Activated CD4-positive, alpha-beta T cell treated with anti-CD3 and anti-CD28 coated beads, Interleukin-2, Interleukin-4, amounts not matched to agents 100 ng/mL and 50 ng/mL, durations not matched to agents 16 hours and 8 hours (primary cell): ENCODE measurements around the gene UBAC1.

ENCODE experiments used
- DNase-seq: peaks from one replicate; pipeline ENCODE4 v3.0.0-alpha.2; 2020; ENCODE audit warnings: low spot score

Gene UBAC1

GRCh38 chr9:135993765-135994500 is 32.8 kb upstream of the UBAC1 start:
- DNase-seq: no peak

DNA sequence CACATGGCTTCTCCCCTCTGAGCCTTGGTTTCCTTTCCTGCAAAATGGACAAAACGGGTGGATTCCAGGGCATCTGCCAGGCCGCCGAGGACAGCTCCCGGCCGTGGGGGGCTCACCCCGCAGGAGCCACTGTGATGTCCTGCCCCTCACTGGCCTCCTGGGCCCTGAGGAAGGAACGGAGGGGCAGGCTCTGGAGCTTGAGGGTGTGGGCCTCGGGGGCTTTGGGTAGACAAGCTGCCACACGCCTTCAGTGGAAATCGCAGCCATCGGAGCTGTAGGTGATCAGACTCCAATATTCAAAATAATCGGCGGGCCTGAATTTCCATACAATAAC is 32.2 kb upstream of the UBAC1 start:
- no peak for DNase-seq

DNA sequence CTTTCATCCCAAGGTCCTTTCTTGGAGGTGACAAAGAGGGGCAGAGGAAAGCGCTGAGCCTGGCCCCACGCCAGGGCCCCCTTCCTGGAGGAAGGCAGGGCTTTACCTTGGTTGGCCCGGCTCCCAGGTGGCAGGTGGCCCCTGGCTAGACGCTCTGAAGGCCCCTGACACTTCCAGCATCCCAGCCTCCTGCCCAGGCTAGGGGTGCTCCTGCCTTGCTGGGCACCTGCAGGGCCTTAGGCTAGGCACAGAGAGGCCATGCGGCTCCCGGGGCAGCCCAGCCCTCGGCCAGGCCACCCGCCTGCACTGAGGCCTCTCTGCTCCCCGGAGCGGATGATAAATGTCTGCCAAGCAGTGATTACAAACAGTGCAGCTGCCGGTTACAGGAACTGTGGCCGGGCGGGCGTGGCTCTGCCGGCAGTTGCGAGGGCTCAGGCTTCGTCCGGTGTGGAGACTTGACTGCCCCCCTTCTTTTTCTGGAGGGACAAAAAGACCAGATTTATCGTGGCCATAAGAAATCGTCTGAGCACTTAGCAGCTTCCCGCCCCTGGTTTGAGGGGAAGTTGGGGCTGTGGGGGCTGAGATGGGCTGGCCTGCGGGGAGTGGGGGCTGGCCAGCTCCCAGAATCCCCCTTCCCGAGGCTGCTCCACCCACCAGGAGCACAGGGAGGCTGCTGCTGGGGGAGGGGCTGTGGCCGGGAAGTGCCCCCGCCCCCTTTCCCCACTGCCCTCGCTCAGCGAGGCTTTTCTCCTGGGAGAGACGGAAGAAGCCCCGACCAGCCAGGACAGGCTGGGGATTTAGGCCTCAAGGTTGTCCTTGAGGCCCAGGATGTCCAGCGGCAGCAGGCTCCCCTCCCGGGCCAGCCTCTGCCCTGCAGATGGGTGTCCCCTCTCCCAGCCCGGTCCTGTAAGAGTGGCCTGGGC is 31.6 kb upstream of the UBAC1 start:
- DNase-seq: peak; percentile 22

DNA sequence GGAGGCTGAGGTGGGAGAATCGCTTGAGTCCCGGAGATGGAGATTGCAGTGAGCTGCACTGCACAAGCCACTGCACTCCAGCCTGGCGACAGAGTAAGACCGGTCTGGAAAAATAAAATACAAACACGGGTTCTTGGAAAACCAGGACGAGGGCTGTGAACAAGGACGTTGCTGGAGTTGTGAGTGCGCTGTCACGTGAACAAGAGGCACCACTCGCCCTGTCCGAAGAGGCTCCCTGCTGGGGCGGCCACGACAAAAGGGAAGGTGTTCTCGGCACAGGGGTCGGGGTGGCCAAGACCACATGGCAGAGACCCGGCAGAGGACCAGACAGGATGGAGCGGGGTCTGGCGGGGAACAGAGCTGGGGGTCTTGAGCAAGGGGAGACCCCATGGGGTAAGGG is 30.6 kb upstream of the UBAC1 start:
- no peak for DNase-seq

DNA sequence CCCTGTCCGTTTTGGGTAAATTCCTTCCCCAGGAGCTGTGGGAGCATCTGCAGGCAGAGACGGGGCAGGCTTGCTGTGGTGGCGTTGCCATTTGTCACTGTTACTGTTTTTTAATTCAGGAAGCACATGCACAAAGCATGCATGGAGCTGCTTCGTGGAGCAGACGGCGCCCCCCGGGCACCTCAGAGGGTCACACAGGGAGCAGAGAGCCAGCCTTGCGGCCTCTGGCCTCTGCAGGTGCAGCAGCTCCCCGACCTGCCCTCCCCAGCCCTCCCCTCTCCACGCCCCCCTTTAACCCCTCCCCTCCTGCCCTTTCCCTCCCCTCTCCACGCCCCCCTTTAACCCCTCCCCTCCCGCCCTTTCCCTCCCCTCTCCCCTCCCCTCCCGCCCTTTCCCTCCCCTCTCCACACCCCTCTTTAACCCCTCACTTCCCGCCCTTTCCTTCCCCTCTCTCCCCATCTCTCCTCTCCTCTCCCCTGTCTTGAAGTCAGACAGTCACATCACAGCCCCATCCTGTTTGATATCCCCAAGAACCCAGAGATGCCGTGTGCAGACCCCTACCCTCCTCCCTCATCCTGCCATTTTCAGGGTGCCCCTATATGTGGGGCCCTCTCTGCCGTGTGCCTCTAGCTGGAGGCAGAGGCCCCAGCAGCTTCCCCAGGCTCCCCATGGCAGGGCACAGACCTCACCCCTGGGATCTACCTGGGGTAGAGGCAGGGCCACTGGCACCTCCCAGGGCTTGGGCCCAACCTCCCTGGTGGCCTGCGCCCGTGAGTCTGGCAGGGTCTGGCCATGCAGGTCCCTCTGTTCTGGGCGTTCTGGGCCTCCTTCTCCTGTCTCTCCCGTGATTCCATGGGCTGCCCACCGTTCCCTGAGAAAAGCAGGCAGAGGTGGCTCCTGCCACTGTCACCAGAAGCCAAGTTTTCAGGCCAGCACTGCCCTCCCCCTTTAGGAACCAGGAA is 29.6 kb upstream of the UBAC1 start:
- peak; percentile 34 for DNase-seq

DNA sequence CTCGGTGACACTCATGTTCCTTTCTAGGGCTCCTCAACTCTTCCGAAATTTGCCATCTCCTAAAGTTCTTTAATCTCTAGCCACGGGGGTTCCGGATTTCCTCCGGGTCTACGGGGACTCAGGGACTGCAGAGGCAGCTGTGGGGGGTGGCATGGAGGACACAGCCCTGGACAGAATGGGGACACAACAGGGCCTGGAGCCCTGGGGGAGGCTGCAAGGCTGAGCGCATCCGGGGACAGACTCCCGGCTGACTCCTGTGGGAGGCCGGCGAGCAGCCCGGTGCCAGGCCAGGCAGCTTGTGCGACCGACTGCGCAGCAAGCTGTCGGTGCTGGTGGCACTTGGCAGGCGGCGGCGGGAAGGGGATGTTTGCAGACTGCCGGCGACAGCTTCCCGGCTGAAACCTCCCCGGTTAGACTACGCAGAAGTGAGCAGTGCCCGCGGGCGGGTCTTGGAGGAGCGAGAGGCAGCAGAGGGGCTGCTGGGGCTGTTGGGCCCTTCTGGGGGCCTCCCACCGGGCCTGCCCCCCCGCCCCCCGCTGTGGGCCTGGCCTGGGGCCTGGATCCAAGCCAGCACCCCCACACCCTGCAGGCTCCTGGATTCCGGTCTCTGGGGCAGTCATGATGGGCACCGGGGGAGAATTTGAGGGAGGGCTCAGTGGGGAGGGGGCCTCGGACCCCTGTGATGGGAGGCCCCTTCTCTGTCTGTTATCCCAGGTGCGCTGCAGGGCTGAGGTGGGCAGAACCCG is 28.7 kb upstream of the UBAC1 start:
- DNase-seq: no peak

DNA sequence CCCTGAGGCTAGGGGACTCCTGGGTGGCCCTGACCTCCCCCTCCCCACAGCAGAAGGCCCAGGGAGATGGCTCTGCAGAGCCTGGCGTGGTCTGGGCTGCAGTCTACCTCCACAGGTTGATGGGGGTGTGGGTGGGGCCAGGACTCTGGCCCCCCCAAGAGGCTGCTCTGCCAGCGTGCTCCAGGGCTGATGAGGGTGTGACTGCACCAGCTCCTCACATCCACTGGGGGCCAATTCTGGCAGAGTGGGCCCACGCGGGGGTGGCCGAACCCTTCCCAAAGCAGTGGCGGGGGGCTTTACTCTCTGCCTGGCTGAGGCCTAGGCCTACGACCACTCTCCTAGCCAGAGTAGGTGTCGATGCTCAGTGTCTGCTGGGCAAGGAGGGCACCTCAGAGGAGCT is 28.0 kb upstream of the UBAC1 start:
- DNase-seq: no peak

- no peak for DNase-seq
Observed at GRCh38 chr9:135988493-135988892, 27.3 kb upstream of the UBAC1 start.

DNA sequence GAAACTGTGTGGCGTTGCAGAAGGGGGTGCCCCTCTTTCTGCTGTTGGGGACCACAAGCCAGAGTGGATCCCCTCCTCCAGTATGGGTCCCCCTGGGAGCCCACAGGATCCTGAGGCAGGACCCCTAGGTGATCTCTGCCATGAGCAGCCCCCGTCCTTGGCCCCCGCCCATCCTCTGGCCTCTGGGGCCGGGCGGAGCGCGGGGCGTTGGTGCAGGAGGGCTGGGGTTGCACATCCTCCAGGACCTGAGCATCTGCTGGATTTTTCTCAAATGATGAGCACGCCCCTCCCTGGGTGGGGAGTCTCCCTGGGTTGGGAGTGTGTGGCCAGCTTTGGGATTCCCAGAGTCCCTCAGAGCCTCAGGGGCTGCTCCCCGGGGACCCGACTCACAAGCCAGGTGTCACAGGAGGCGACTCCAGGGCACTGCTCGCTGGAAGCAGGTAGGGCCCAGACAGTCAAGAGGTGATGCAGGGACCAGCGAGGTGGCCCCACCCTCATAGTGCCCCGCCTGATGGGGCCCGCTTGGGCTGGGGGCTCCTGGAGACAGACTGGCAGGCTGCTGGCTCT is 26.7 kb upstream of the UBAC1 start:
- no peak for DNase-seq

GRCh38 chr9:135986605-135987004 is 25.4 kb upstream of the UBAC1 start:
- no peak for DNase-seq

DNA sequence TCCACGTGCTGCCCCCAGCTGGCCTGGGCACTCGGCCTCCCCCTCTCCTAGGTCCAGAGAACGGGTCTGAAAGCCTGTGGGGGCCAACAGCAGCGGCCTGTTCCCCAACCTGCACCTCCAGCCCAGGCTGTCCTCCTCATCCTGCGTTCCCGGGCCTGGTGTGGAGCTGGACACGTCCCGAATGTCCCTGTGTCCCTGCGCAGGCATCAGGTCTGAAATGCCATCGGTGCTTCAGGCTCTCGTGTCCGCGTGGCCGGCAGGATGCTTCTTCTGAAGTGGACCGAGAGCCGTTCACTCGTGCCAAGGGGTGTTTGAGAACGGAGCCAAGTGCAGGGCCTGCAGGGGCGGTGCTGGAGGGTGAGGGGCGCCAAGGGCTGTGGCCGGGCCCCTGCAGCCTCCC is 24.7 kb upstream of the UBAC1 start:
- DNase-seq: no peak

GRCh38 chr9:135985459-135985774 is 24.2 kb upstream of the UBAC1 start:
- no peak for DNase-seq

DNA sequence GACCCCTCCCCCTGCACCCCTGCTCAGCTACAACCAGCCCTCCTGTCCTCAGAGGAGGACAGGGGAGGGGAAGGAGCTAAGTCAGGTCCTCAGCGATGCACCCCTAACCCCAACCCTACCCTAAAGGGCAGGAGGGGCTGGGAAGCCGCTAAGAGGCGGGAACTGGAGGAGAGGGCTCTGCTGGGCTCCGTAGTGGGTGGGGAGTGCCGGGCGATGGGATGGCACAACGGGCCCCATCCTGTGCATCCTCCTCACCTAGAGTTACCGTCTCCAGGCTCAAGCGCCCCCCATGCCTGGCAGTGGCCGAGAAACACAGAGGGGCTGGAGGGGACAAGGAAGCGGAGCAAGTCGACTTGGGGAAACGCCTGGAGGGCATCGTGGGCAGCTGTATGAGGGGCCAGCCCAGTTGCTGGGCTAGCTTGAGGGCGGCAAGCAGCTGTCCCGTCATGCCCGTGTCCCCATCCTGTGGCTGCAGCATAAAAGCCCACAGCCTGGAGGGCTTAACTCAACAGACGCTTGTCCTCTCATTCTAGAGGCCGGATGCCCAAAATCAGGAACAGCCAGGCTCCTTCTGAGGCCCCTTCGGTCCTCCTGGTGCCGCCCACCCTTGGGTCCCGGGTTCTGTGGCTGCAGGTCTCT is 23.0 kb upstream of the UBAC1 start:
- no peak for DNase-seq

DNA sequence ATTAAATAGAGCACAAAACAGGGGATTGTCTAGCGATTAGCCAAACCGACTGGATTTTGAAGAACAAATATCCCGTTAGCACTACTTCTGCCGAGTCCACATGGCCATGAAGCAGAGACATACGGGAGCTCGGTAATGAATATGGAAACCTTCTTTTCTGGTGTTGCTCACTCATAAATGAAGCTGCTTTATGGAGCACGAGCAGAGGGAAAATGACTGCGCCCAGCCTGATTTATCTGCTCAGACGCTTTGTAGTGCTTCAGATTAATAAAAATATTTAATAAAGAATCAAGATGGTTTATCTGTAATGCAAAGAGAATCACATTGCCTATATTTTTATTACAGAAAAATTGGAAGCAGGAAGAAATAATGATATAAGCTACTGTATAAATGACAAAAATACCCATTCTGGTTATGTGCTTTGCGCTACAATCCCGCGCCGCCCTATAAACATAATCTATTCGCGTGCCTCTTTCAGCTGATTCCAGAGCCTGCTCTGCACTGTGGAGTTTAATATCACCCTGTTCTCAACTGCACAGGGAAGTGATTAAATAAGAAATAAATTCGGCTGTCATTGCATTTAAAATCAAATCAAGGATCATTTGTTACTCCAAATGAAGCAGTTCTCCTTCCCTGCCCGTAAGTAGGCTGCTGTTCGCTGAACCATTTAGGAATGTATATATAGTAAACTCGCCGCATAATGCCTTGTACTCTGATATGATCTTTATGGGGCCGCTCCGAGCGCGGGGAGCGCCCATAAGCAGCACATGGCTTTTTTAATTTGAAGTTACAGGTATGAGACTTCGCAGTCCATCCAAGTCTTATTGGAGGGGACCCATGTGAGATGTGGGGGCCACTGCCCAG is 22.3 kb upstream of the UBAC1 start:
- no peak for DNase-seq

- no peak for DNase-seq
Observed at GRCh38 chr9:135982499-135983207, 21.5 kb upstream of the UBAC1 start.

DNA sequence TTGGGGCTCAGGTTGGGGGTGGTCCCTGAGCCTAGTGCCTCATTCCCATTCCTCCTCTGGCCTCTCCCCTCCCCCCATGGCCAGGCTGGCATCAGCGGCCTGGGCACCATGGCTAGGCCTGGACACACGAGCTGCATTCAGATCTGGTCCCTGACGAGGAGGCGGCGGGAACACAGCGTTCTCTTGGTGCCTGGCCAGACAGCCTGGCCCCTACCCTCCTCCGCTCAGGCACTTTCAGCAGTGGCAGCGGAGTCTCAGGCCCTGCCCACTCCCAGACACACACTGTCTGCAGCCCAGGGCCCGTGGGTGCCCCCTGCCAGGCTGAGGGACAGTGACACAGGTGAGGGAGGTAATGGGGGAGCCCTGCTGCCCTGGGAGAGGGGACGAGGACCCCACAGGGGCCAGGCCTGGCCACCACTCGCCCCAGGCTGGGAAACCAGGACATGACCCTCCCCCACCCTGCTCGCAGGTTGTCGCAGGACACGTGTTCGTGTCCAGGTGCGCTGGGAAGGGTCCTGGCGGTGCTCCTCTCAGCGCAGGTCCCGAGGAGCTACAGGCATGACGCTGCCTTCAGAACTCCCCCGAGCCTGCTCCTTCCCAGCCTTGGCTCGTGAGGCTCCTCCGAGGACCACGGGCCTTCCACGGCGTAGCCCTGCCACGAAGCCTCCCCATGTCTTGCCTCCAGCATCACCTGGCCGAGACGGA is 19.9 kb upstream of the UBAC1 start:
- no peak for DNase-seq

- DNase-seq: no peak
Observed at GRCh38 chr9:135979547-135980166, 18.5 kb upstream of the UBAC1 start.
